Coronary artery (tissue), 2 donors: ENCODE results near the gene SEMA3G.

Source experiments
- DNase-seq: peaks from one replicate; pipeline ENCODE4 v3.0.0-alpha.2; 2017; ENCODE audit warnings: low spot score
- H3K27ac ChIP-seq, 2 donors: fragments of 200-600 bp; sonication (generic); one replicate each; pipeline ENCODE4 v1.5.1; 2016 to 2019
- H3K4me3 ChIP-seq: fragments of 200-600 bp; sonication (generic); 2 replicates; pipeline ENCODE4 v1.5.1; 2016; ENCODE audit warnings: mild to moderate bottlenecking, moderate library complexity
- CTCF ChIP-seq: fragments of 200-600 bp; sonication (generic); IDR thresholded peaks from one replicate; pipeline ENCODE4 v1.5.1; 2019; ENCODE audit warnings: antibody characterized with exemption

The SEMA3G gene

GRCh38 chr3:52456169-52456799, 11.4 kb upstream of the SEMA3G start:
- Histone ChIP-seq H3K27ac (peak overlapping the region; percentile 92 to 95), H3K4me3 (peak overlapping the region; percentile 91)
- TF ChIP-seq CTCF = no peak
- DNase-seq = no peak

- no peak for TF ChIP-seq CTCF
- H3K27ac ChIP-seq = peak within 1 kb of the TSS; percentile 92 to 95
- peak; percentile 89 for DNase-seq
Measured at GRCh38 chr3:52455283-52456168, 10.6 kb upstream of the SEMA3G start, which contains the start of gene NISCH. TSS of gene NISCH (plus strand) at chr3:52455604. CDS start at chr3:52455642, 38 bp downstream.

GRCh38 chr3:52454938-52455282, 10.0 kb upstream of the SEMA3G start:
- TF ChIP-seq CTCF = no peak
- H3K4me3 ChIP-seq = peak overlapping the region; percentile 91

More at GRCh38 chr3:52455283-52456168, 10.6 kb upstream of the SEMA3G start, which contains the start of gene NISCH:
- peak within 1 kb of the TSS; percentile 91 for H3K4me3 ChIP-seq

GRCh38 chr3:52454250-52454937, 9.5 kb upstream of the SEMA3G start:
- DNase-seq = no peak
- peak overlapping the region; percentile 92 to 95 for H3K27ac ChIP-seq
- TF ChIP-seq CTCF = no peak
- peak overlapping the region; percentile 91 for H3K4me3 ChIP-seq

More at GRCh38 chr3:52454938-52455282, 10.0 kb upstream of the SEMA3G start:
- peak overlapping the region; percentile 92 to 95 for H3K27ac ChIP-seq
- no peak for DNase-seq

- peak within 1 kb of the TSS; percentile 91 for H3K4me3 ChIP-seq
- TF ChIP-seq CTCF = no peak
Measured at GRCh38 chr3:52453496-52454249, 8.8 kb upstream of the SEMA3G start, which contains the start of gene TNNC1. TSS of gene TNNC1 (minus strand) at chr3:52454041. CDS start at chr3:52454015, 26 bp downstream.

GRCh38 chr3:52452570-52453221, 7.8 kb upstream of the SEMA3G start:
- no peak for TF ChIP-seq CTCF
- DNase-seq = no peak
- Histone ChIP-seq H3K27ac (peak overlapping the region in 1 of 2 donors; percentile 6), H3K4me3 (no peak overlapping the region)

More at GRCh38 chr3:52453496-52454249, 8.8 kb upstream of the SEMA3G start, which contains the start of gene TNNC1:
- DNase-seq = no peak
- peak within 1 kb of the TSS; percentile 92 to 95 for H3K27ac ChIP-seq
